ENCODE measurements around the gene CCDC70.

GRCh38 chr13:51902776-51903175 lies 41.0 kb downstream of the CCDC70 start:
- no peak for TF ChIP-seq GATA2 (IDR thresholded peaks at IDR 0.05; ENCODE audit: low read depth, low read length)
- no peak for TF ChIP-seq GATA3 (IDR thresholded peaks at IDR 0.05; ENCODE audit: low read depth, low read length)

Data from SH-SY5Y (cell line).